Kidney epithelial cell (primary cell): Measurements from ENCODE around the gene MMP23B. TPM values are rescaled to one million over a fixed set of nuclear protein-coding genes. Genes with fewer than 3 reads are reported as not detected.

Source experiments
- DNase-seq: peaks from one replicate; pipeline ENCODE4 v3.0.0-alpha.2; 2010; ENCODE audit warnings: low read depth
- H3K27me3 ChIP-seq: 2 replicates; pipeline ENCODE4 v1.6.0; 2011; ENCODE audit warnings: low read length; ENCODE audit not compliant: control insufficient read depth, insufficient read depth
- H3K36me3 ChIP-seq: 2 replicates; pipeline ENCODE4 v1.5.1; 2011; ENCODE audit warnings: low read length; ENCODE audit not compliant: control insufficient read depth, insufficient read depth
- H3K4me3 ChIP-seq: 2 replicates; pipeline ENCODE4 v1.5.1; 2011; ENCODE audit warnings: low read depth, mild to moderate bottlenecking, control low read depth, low read length
- total RNA-seq: library from RNA; depleted of rRNA; stranded (reverse); fragments of >200 nt; gene quantifications from 2 replicates; pipeline ENCODE4 v1.2.3, GENCODE V29; 2015
- TF ChIP-seq, protein P1 (sequence below): IDR thresholded peaks from 2 replicates; pipeline ENCODE4 v1.5.1; 2011; ENCODE audit warnings: mild to moderate bottlenecking, moderate library complexity, low read length, control low read depth, inconsistent platforms; ENCODE audit not compliant: insufficient read depth, poor library complexity, severe bottlenecking

The MMP23B gene
- total RNA-seq, 1 donor from 2014 or later: 6.5 TPM

DNA sequence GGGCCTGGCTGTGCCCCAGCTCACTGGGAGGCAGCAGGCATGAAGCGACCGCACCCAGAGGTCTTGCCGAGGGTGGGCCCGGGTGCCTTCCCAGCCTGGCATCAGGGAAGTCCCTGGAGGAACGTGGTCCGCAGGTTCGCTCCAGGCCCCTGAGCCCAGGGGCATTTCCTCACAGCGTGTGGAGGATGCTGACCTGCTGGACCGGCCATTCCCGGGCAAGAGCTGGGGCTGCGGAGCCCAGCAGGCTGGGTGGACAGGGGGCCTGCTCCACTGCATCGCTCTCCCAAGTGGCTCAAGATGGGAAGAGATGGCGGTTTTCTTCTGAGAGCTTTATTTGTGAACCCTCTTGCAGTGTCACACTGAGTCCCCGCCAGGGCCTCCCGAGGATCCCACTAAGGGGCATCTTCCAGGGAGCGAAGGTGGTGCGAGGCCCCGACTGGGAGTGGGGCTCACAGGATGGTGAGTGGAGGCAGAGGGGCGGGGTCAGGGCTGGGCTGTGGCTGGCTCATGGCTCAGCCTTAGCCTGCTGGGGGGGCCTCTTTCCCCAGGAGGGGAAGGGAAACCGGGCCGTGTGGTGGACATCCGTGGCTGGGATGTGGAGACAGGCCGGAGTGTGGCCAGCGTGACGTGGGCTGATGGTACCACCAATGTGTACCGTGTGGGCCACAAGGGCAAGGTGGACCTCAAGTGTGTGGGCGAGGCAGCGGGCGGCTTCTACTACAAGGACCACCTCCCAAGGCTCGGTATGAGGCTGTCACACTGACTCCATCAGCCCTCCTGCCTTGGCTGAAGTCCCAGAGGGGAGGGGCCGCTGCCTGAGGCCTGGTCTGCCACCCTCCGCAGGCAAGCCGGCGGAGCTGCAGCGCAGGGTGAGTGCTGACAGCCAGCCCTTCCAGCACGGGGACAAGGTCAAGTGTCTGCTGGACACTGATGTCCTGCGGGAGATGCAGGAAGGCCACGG, 7.2 kb upstream of the MMP23B start:
- TF ChIP-seq, protein P1, sequence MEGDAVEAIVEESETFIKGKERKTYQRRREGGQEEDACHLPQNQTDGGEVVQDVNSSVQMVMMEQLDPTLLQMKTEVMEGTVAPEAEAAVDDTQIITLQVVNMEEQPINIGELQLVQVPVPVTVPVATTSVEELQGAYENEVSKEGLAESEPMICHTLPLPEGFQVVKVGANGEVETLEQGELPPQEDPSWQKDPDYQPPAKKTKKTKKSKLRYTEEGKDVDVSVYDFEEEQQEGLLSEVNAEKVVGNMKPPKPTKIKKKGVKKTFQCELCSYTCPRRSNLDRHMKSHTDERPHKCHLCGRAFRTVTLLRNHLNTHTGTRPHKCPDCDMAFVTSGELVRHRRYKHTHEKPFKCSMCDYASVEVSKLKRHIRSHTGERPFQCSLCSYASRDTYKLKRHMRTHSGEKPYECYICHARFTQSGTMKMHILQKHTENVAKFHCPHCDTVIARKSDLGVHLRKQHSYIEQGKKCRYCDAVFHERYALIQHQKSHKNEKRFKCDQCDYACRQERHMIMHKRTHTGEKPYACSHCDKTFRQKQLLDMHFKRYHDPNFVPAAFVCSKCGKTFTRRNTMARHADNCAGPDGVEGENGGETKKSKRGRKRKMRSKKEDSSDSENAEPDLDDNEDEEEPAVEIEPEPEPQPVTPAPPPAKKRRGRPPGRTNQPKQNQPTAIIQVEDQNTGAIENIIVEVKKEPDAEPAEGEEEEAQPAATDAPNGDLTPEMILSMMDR: no peak
- Histone ChIP-seq H3K4me3 (no peak overlapping the region), H3K36me3 (no peaks in the 10 kb centered on the region), H3K27me3 (peaks cover 3% of the 10 kb centered on the region)
- no peak for DNase-seq

- no peaks in the 10 kb centered on the region for H3K36me3 ChIP-seq
- H3K4me3 ChIP-seq: no peak overlapping the region
- no peak for DNase-seq
- TF ChIP-seq, protein P1: no peak
- H3K27me3 ChIP-seq: peaks cover 8% of the 10 kb centered on the region
Observed at GRCh38 chr1:1625404-1625775, 6.6 kb upstream of the MMP23B start.

GRCh38 chr1:1625824-1626206, 6.2 kb upstream of the MMP23B start:
- Histone ChIP-seq H3K36me3 (no peaks in the 10 kb centered on the region), H3K4me3 (no peak overlapping the region), H3K27me3 (peaks cover 13% of the 10 kb centered on the region)
- TF ChIP-seq, protein P1: no peak
- DNase-seq: no peak

DNA sequence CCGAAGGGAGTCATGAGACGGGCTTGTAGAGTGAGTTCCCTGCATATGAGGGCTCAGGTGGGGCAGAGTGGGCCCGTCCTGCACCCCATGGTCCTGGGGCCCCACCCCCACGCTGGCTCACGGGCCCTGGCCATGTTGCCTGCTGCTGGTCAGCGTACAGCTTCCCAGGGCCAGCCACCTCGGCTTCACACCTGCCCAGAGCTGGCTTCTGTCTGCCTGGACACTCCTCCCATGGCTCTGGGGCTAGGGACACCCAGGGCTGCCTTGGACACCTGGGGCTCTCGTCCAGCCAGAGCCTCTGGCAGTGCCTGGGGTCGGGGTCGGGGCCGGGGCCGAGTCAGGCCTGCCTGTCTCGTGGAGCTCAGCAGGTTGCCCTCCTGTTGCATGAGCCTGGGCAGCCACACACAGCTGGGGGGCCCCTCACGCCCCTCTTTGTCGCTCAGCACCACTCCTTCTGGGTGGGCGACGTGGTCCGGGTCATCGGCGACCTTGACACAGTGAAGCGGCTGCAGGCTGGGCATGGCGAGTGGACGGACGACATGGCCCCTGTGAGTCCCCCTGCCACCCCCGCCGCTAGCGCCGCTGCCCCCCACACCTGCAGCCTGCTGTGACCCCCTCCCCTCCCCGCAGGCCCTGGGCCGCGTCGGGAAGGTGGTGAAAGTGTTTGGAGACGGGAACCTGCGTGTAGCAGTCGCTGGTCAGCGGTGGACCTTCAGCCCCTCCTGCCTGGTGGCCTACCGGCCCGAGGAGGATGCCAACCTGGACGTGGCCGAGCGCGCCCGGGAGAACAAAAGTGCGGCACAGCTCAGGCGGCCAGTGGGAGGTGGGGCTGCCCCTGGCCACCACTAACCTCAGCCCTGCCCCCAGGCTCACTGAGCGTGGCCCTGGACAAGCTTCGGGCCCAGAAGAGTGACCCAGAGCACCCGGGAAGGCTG, 5.5 kb upstream of the MMP23B start:
- no peaks in the 10 kb centered on the region for H3K36me3 ChIP-seq
- no peak for DNase-seq
- H3K4me3 ChIP-seq: no peak overlapping the region
- peaks cover 19% of the 10 kb centered on the region for H3K27me3 ChIP-seq
- TF ChIP-seq, protein P1: no peak

GRCh38 chr1:1627261-1627828, 4.6 kb upstream of the MMP23B start:
- Histone ChIP-seq H3K4me3 (no peak overlapping the region), H3K27me3 (peaks cover 28% of the 10 kb centered on the region), H3K36me3 (no peaks in the 10 kb centered on the region)
- TF ChIP-seq, protein P1: no peak
- DNase-seq: no peak
